H9 (cell line): ENCODE data around the gene IQGAP3. TPM values are rescaled to one million over a fixed set of nuclear protein-coding genes. Genes with fewer than 3 reads are reported as not detected.
A peak's percentile ranks its signal among the peaks of the same experiment; 100 is the strongest.

ENCODE experiments used
- DNase-seq: peaks from one replicate; pipeline ENCODE4 v3.0.0-alpha.2; 2017
- H2AFZ ChIP-seq: one replicate; pipeline ENCODE4 v1.6.1; 2013; ENCODE audit warnings: mild to moderate bottlenecking, low read length, control low read depth, moderate library complexity
- H2AK5ac ChIP-seq: 2 replicates; pipeline ENCODE4 v1.6.1; 2013; ENCODE audit warnings: low read length, control low read depth, mixed read lengths; ENCODE audit not compliant: insufficient read length
- H2BK120ac ChIP-seq: one replicate; pipeline ENCODE4 v1.6.1; 2013; ENCODE audit warnings: low read depth, mild to moderate bottlenecking, low read length, control low read depth, inconsistent platforms; ENCODE audit not compliant: poor library complexity, severe bottlenecking
- H2BK12ac ChIP-seq: 2 replicates; pipeline ENCODE4 v1.6.1; 2013; ENCODE audit warnings: low read length, control low read depth, mixed read lengths, low read depth; ENCODE audit not compliant: insufficient read length
- H2BK15ac ChIP-seq: 2 replicates; pipeline ENCODE4 v1.6.1; 2013; ENCODE audit warnings: low read depth, low read length, control low read depth
- H2BK20ac ChIP-seq: one replicate; pipeline ENCODE4 v1.6.1; 2013; ENCODE audit warnings: low read depth, mild to moderate bottlenecking, low read length, control low read depth, inconsistent platforms; ENCODE audit not compliant: poor library complexity, severe bottlenecking
- H2BK5ac ChIP-seq: 2 replicates; pipeline ENCODE4 v1.6.1; 2013; ENCODE audit warnings: low read length, control low read depth, mixed read lengths; ENCODE audit not compliant: insufficient read length
- H3K14ac ChIP-seq: 2 replicates; pipeline ENCODE4 v1.6.1; 2013; ENCODE audit warnings: low read length, control low read depth; ENCODE audit not compliant: insufficient read depth
- H3K18ac ChIP-seq: 2 replicates; pipeline ENCODE4 v1.6.1; 2013; ENCODE audit warnings: low read depth, mild to moderate bottlenecking, mixed read lengths, low read length, control low read depth; ENCODE audit not compliant: insufficient read length
- H3K23ac ChIP-seq: 2 replicates; pipeline ENCODE4 v1.6.1; 2013; ENCODE audit warnings: low read length, control low read depth, mixed read lengths, low read depth; ENCODE audit not compliant: insufficient read length
- H3K23me2 ChIP-seq: 2 replicates; pipeline ENCODE4 v1.6.1; 2013; ENCODE audit warnings: low read depth, mild to moderate bottlenecking, mixed read lengths, low read length, control low read depth; ENCODE audit not compliant: insufficient read length, poor library complexity, severe bottlenecking
- H3K27ac ChIP-seq: 2 replicates; pipeline ENCODE4 v1.5.1; 2013; ENCODE audit warnings: low read length, control low read depth, mixed read lengths, low read depth; ENCODE audit not compliant: insufficient read length
- H3K27me3 ChIP-seq: 2 replicates; pipeline ENCODE4 v1.6.1; 2013; ENCODE audit warnings: low read length, control low read depth, inconsistent platforms; ENCODE audit not compliant: insufficient read depth
- H3K4ac ChIP-seq: 2 replicates; pipeline ENCODE4 v1.6.1; 2013; ENCODE audit warnings: low read depth, mild to moderate bottlenecking, control low read depth, inconsistent platforms, low read length, moderate library complexity
- H3K4me1 ChIP-seq: 2 replicates; pipeline ENCODE4 v1.6.1; 2013; ENCODE audit warnings: low read length, control low read depth, inconsistent platforms; ENCODE audit not compliant: insufficient read depth
- H3K4me2 ChIP-seq: 2 replicates; pipeline ENCODE4 v1.6.1; 2013; ENCODE audit warnings: low read length, control low read depth, mixed read lengths; ENCODE audit not compliant: insufficient read length, insufficient read depth
- H3K56ac ChIP-seq: 2 replicates; pipeline ENCODE4 v1.6.1; 2013; ENCODE audit warnings: low read depth, mild to moderate bottlenecking, mixed read lengths, low read length, control low read depth; ENCODE audit not compliant: insufficient read length
- H3K79me1 ChIP-seq: 2 replicates; pipeline ENCODE4 v1.6.1; 2013; ENCODE audit warnings: low read depth, mild to moderate bottlenecking, moderate library complexity, low read length, control low read depth, inconsistent platforms; ENCODE audit not compliant: insufficient read depth, poor library complexity, severe bottlenecking
- H3K79me2 ChIP-seq: 2 replicates; pipeline ENCODE4 v1.6.1; 2013; ENCODE audit warnings: low read length, control low read depth, inconsistent platforms; ENCODE audit not compliant: insufficient read depth
- H3K9ac ChIP-seq: 2 replicates; pipeline ENCODE4 v1.6.1; 2013; ENCODE audit warnings: low read length, control low read depth, mixed read lengths; ENCODE audit not compliant: insufficient read length; ENCODE audit errors: extremely low read depth
- H3K9me3 ChIP-seq: one replicate; pipeline ENCODE4 v1.6.1; 2013; ENCODE audit warnings: low read depth, low read length, inconsistent platforms; ENCODE audit not compliant: control insufficient read depth
- H3T11ph ChIP-seq: one replicate; pipeline ENCODE4 v1.6.1; 2013; ENCODE audit warnings: mild to moderate bottlenecking, low read length, control low read depth, inconsistent platforms
- H4K20me1 ChIP-seq: one replicate; pipeline ENCODE4 v1.6.1; 2013; ENCODE audit not compliant: control insufficient read depth, insufficient read length, insufficient read depth
- H4K5ac ChIP-seq: 2 replicates; pipeline ENCODE4 v1.6.1; 2013; ENCODE audit warnings: low read depth, mild to moderate bottlenecking, mixed read lengths, low read length, control low read depth; ENCODE audit not compliant: insufficient read length
- H4K8ac ChIP-seq: replicated peaks from 2 replicates; pipeline ENCODE4 v1.6.1; 2013; ENCODE audit warnings: low read length, control low read depth, mixed read lengths, low read depth; ENCODE audit not compliant: insufficient read length
- H4K91ac ChIP-seq: 2 replicates; pipeline ENCODE4 v1.6.1; 2013; ENCODE audit warnings: low read depth, mild to moderate bottlenecking, moderate library complexity, mixed read lengths, low read length, control low read depth; ENCODE audit not compliant: insufficient read length
- H3K27ac Mint-ChIP-seq, 3 experiments: 2 replicates in 2 of 3; 3 replicates in 1 of 3; pipeline ENCODE4 v1.8.0; 2020 to 2021; ENCODE audit warnings: mixed read lengths in 3 of 3, mild to moderate bottlenecking in 1 of 3, moderate library complexity in 1 of 3
- H3K27me3 Mint-ChIP-seq: 2 replicates; pipeline ENCODE4 v1.8.0; 2021; ENCODE audit warnings: low read depth, mild to moderate bottlenecking, moderate library complexity, mixed read lengths
- H3K36me3 Mint-ChIP-seq, 3 experiments: 2 replicates in 2 of 3; 3 replicates in 1 of 3; pipeline ENCODE4 v1.8.0; 2020 to 2021; ENCODE audit warnings: low read depth in 3 of 3, mixed read lengths in 3 of 3; ENCODE audit not compliant: insufficient read depth in 1 of 3
- H3K4me1 Mint-ChIP-seq, 2 experiments: 2 replicates each; pipeline ENCODE4 v1.8.0; 2020; ENCODE audit warnings: mixed read lengths in 2 of 2
- H3K4me3 Mint-ChIP-seq, 2 experiments: 2 replicates in 1 of 2; 3 replicates in 1 of 2; pipeline ENCODE4 v1.8.0; 2020 to 2021; ENCODE audit warnings: mild to moderate bottlenecking in 2 of 2, mixed read lengths in 2 of 2, moderate library complexity in 1 of 2
- H3K9me3 Mint-ChIP-seq, 2 experiments: 2 replicates in 1 of 2; 3 replicates in 1 of 2; pipeline ENCODE4 v1.8.0; 2020; ENCODE audit warnings: mild to moderate bottlenecking in 2 of 2, mixed read lengths in 2 of 2, moderate library complexity in 1 of 2
- WGBS: extraction: QIAGEN DNeasy Blood & Tissue Kit; methylation state at CpG from one replicate; pipeline ENCODE4 v1.1.7; 2013; ENCODE audit warnings: missing lambda C conversion rate, low lambda C conversion rate, mixed read lengths; ENCODE audit not compliant: insufficient read length; ENCODE audit errors: extremely low coverage; 5-methylcytosine and 5-hydroxymethylcytosine counted together
- total RNA-seq: library from RNA; stranded (reverse); gene quantifications from 2 replicates; pipeline ENCODE4 v1.2.1, GENCODE V29; 2021
- TF ChIP-seq, protein P1 (sequence below): fragments of 200-600 bp; sonication (generic); conservative IDR thresholded peaks from 3 replicates; pipeline ENCODE4 v1.8.0; 2021; ENCODE audit warnings: antibody characterized with exemption, mild to moderate bottlenecking

IQGAP3 gene
- total RNA-seq, 1 experiment from 2014 or later, result 24.5 TPM

DNA sequence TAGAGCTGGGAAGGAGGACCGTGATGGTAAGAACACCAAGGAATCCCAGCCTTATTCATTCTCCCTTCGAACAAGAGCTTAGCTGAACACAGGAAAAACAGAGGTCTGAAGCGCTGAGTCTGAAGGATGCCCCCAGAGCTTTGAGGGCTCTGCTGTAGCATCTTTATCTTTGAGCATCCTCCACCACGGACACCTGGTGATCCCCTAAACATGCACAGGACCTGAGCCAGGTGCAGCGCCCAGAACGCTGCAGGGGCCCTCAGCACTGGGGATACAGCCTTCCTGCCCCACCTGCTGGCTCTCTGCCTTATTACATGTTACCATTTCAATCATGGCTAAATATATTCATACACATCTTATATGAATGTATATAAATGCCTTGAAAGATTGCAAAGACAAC lies 36.6 kb upstream of the IQGAP3 start:
- no peak overlapping the region for H3K56ac ChIP-seq
- H2AK5ac ChIP-seq, result no peak overlapping the region
- TF ChIP-seq, protein P1, sequence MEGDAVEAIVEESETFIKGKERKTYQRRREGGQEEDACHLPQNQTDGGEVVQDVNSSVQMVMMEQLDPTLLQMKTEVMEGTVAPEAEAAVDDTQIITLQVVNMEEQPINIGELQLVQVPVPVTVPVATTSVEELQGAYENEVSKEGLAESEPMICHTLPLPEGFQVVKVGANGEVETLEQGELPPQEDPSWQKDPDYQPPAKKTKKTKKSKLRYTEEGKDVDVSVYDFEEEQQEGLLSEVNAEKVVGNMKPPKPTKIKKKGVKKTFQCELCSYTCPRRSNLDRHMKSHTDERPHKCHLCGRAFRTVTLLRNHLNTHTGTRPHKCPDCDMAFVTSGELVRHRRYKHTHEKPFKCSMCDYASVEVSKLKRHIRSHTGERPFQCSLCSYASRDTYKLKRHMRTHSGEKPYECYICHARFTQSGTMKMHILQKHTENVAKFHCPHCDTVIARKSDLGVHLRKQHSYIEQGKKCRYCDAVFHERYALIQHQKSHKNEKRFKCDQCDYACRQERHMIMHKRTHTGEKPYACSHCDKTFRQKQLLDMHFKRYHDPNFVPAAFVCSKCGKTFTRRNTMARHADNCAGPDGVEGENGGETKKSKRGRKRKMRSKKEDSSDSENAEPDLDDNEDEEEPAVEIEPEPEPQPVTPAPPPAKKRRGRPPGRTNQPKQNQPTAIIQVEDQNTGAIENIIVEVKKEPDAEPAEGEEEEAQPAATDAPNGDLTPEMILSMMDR, result peak; percentile 73
- H3K14ac ChIP-seq, result no peak overlapping the region
- H3K79me1 ChIP-seq, result no peaks in the 10 kb centered on the region
- Mint-ChIP-seq H3K9me3 (no peaks in the 10 kb centered on the region), H3K36me3 (no peaks in the 10 kb centered on the region), H3K4me1 (peaks cover 6 to 13% of the 10 kb centered on the region in 2 experiments; a peak in 3 of 4 replicates), H3K4me3 (no peak overlapping the region), H3K27ac (no peak overlapping the region), H3K27me3 (peaks cover 9% of the 10 kb centered on the region)
- no peak overlapping the region for H3K9ac ChIP-seq
- H2BK20ac ChIP-seq, result no peak overlapping the region
- H3K18ac ChIP-seq, result no peak overlapping the region
- H4K91ac ChIP-seq, result no peak overlapping the region
- DNase-seq, result no peak
- H2BK120ac ChIP-seq, result no peak overlapping the region
- H3K23me2 ChIP-seq, result no peaks in the 10 kb centered on the region
- no peaks in the 10 kb centered on the region for H4K20me1 ChIP-seq
- H3T11ph ChIP-seq, result no peak overlapping the region
- H3K4me2 ChIP-seq, result no peak overlapping the region
- H3K4me1 ChIP-seq, result no peaks in the 10 kb centered on the region; the same call in 1 of the 2 replicates
- no peaks in the 10 kb centered on the region for H3K9me3 ChIP-seq
- H3K27ac ChIP-seq, result no peak overlapping the region
- H3K4ac ChIP-seq, result no peak overlapping the region
- WGBS, result no CpG with 5 or more reads among the region's 6 CpGs
- H2AFZ ChIP-seq, result no peak overlapping the region
- no peak overlapping the region for H2BK12ac ChIP-seq
- H2BK15ac ChIP-seq, result no peak overlapping the region
- no peak overlapping the region for H4K5ac ChIP-seq
- no peak overlapping the region for H3K23ac ChIP-seq
- no peaks in the 10 kb centered on the region for H3K79me2 ChIP-seq
- H2BK5ac ChIP-seq, result no peak overlapping the region
- H4K8ac ChIP-seq, result no peak overlapping the region
- no peaks in the 10 kb centered on the region for H3K27me3 ChIP-seq
